ENCODE measurements around the gene POC1B. TPM values are rescaled to one million over a fixed set of nuclear protein-coding genes. Genes with fewer than 3 reads are reported as not detected.

POC1B gene
- total and polyA plus RNA-seq, 5 donors = 5.4 to 13.1 (median 8.1) TPM

- H3K4me1 ChIP-seq (ENCODE audit: control insufficient read depth, insufficient read depth, low read length) = peaks cover 1% of the 10 kb centered on the region
- H3K27me3 ChIP-seq (ENCODE audit: control insufficient read depth, insufficient read depth) = no peaks in the 10 kb centered on the region
- WGBS = 95% methylated on average over 4 of the region's 4 CpGs
- no peak overlapping the region for H3K27ac ChIP-seq (ENCODE audit: low read length)
- H3K4me3 ChIP-seq (ENCODE audit: low read length) = no peak overlapping the region
- no peak for ATAC-seq
- intact Hi-C loops (cut with DNase I) = no loop called here
- H3K9me3 ChIP-seq (ENCODE audit: control insufficient read depth, low read length) = no peaks in the 10 kb centered on the region
- no peak for DNase-seq
Measured at GRCh38 chr12:89538897-89539296, 13.1 kb upstream of the POC1B start.

- H3K4me3 ChIP-seq (ENCODE audit: low read length) = no peak overlapping the region
- H3K9me3 ChIP-seq (ENCODE audit: control insufficient read depth, low read length) = no peaks in the 10 kb centered on the region
- 90% methylated on average over 3 of the region's 3 CpGs for WGBS
- ATAC-seq (no peak), DNase-seq (no peak)
- no peak overlapping the region for H3K27ac ChIP-seq (ENCODE audit: low read length)
- H3K4me1 ChIP-seq (ENCODE audit: control insufficient read depth, insufficient read depth, low read length) = no peaks in the 10 kb centered on the region
- intact Hi-C loops (cut with DNase I) = no loop called here
- no peaks in the 10 kb centered on the region for H3K27me3 ChIP-seq (ENCODE audit: control insufficient read depth, insufficient read depth)
Measured at GRCh38 chr12:89537389-89537788, 11.5 kb upstream of the POC1B start.

GRCh38 chr12:89529738-89530137 is 3.9 kb upstream of the POC1B start:
- no peak overlapping the region for H3K4me3 ChIP-seq (ENCODE audit: low read length)
- no peaks in the 10 kb centered on the region for H3K4me1 ChIP-seq (ENCODE audit: control insufficient read depth, insufficient read depth, low read length)
- H3K27ac ChIP-seq (ENCODE audit: low read length) = no peak overlapping the region
- ATAC-seq (no peak), DNase-seq (no peak)
- 41% methylated on average over 1 of the region's 1 CpG for WGBS
- H3K9me3 ChIP-seq (ENCODE audit: control insufficient read depth, low read length) = no peaks in the 10 kb centered on the region
- H3K27me3 ChIP-seq (ENCODE audit: control insufficient read depth, insufficient read depth) = no peaks in the 10 kb centered on the region
- intact Hi-C loops (cut with DNase I) = loop anchor here (2.0 to 10.0 kb wide), 6 partner anchors 57 to 513 kb away; partner anchors contain the start of gene DUSP6 (in 1 of the 4)

- DNase-seq (no peak), ATAC-seq (no peak)
- intact Hi-C loops (cut with DNase I) = loop anchor here (2.0 to 10.0 kb wide), 6 partner anchors 56 to 512 kb away; partner anchors contain the start of gene DUSP6 (in 1 of the 4)
- H3K4me3 ChIP-seq (ENCODE audit: low read length) = no peak overlapping the region
- H3K27me3 ChIP-seq (ENCODE audit: control insufficient read depth, insufficient read depth) = no peaks in the 10 kb centered on the region
- WGBS = 72% methylated on average over 4 of the region's 4 CpGs
- H3K9me3 ChIP-seq (ENCODE audit: control insufficient read depth, low read length) = no peaks in the 10 kb centered on the region
- no peak overlapping the region for H3K27ac ChIP-seq (ENCODE audit: low read length)
- peaks cover 3% of the 10 kb centered on the region for H3K4me1 ChIP-seq (ENCODE audit: control insufficient read depth, insufficient read depth, low read length)
Measured at GRCh38 chr12:89528434-89528833, 2.6 kb upstream of the POC1B start.

- WGBS = under 1% methylated on average over 53 of the region's 53 CpGs
- ATAC-seq (peak; percentile 42 to 60), DNase-seq (peak; percentile 42 to 77 (median 76))
- intact Hi-C loops (cut with DNase I) = loop anchor here (2.0 to 10.0 kb wide), 6 partner anchors 53 to 503 kb away; partner anchors contain the start of gene DUSP6 (in 1 of the 4)
- Histone ChIP-seq H3K4me1 (ENCODE audit: control insufficient read depth, insufficient read depth, low read length) (peaks cover 3% of the 10 kb centered on the region), H3K27ac (ENCODE audit: low read length) (peak overlapping the region; percentile 92), H3K4me3 (ENCODE audit: low read length) (peak overlapping the region; percentile 95), H3K9me3 (ENCODE audit: control insufficient read depth, low read length) (no peaks in the 10 kb centered on the region), H3K27me3 (ENCODE audit: control insufficient read depth, insufficient read depth) (no peaks in the 10 kb centered on the region)
Measured at GRCh38 chr12:89525305-89525823, 483 bp downstream of the POC1B start.

GRCh38 chr12:89524541-89525304 is 1.1 kb downstream of the POC1B start, which contains the start of gene GALNT4:
Gene GALNT4, minus strand, starts transcription at chr12:89524796. Its CDS starts 247 bp downstream, at chr12:89524549.
- DNase-seq = peak; percentile 87 to 94 (median 93)
- Histone ChIP-seq H3K4me1 (ENCODE audit: control insufficient read depth, insufficient read depth, low read length) (peaks cover 3% of the 10 kb centered on the region), H3K27me3 (ENCODE audit: control insufficient read depth, insufficient read depth) (no peaks in the 10 kb centered on the region), H3K27ac (ENCODE audit: low read length) (peak within 1 kb of the TSS; percentile 92), H3K4me3 (ENCODE audit: low read length) (peak within 1 kb of the TSS; percentile 95), H3K9me3 (ENCODE audit: control insufficient read depth, low read length) (no peaks in the 10 kb centered on the region)
- peak; percentile 94 to 96 for ATAC-seq
- intact Hi-C loops (cut with DNase I) = loop anchor here (2.0 to 10.0 kb wide), 7 partner anchors 42 to 502 kb away; partner anchors contain the start of gene DUSP6 (in 1 of the 4)
- under 1% methylated on average over 43 of the region's 43 CpGs for WGBS

- no peak for ATAC-seq
- intact Hi-C loops (cut with DNase I) = loop anchor here in 3 of 4 donors (2.0 to 10.0 kb wide), 5 partner anchors 42 to 499 kb away; partner anchors contain the start of gene DUSP6 (in 1 of the 3)
- H3K27me3 ChIP-seq (ENCODE audit: control insufficient read depth, insufficient read depth) = no peaks in the 10 kb centered on the region
- peaks cover 3% of the 10 kb centered on the region for H3K4me1 ChIP-seq (ENCODE audit: control insufficient read depth, insufficient read depth, low read length)
- DNase-seq = no peak
- H3K9me3 ChIP-seq (ENCODE audit: control insufficient read depth, low read length) = no peaks in the 10 kb centered on the region
- peak overlapping the region; percentile 95 for H3K4me3 ChIP-seq (ENCODE audit: low read length)
- WGBS = 18% methylated on average over 21 of the region's 21 CpGs
- H3K27ac ChIP-seq (ENCODE audit: low read length) = peak overlapping the region; percentile 76
Measured at GRCh38 chr12:89523843-89524540, 1.9 kb downstream of the POC1B start.

GRCh38 chr12:89523393-89523792 is 2.5 kb downstream of the POC1B start:
- no peak for ATAC-seq
- DNase-seq = no peak
- WGBS = 85% methylated on average over 8 of the region's 8 CpGs
- Histone ChIP-seq H3K4me1 (ENCODE audit: control insufficient read depth, insufficient read depth, low read length) (peaks cover 3% of the 10 kb centered on the region), H3K27me3 (ENCODE audit: control insufficient read depth, insufficient read depth) (no peaks in the 10 kb centered on the region), H3K4me3 (ENCODE audit: low read length) (peak overlapping the region; percentile 95), H3K9me3 (ENCODE audit: control insufficient read depth, low read length) (no peaks in the 10 kb centered on the region), H3K27ac (ENCODE audit: low read length) (no peak overlapping the region)
- intact Hi-C loops (cut with DNase I) = loop anchor here in 2 of 4 donors (5.0 to 10.0 kb wide), 4 partner anchors 41 to 499 kb away; partner anchors contain the start of gene DUSP6 (in 1 of the 2)

- WGBS = 80% methylated on average over 7 of the region's 7 CpGs
- DNase-seq = no peak
- no peak for ATAC-seq
- intact Hi-C loops (cut with DNase I) = loop anchor here in 2 of 4 donors (5.0 to 10.0 kb wide), 4 partner anchors 39 to 497 kb away; partner anchors contain the start of gene DUSP6 (in 1 of the 2)
- Histone ChIP-seq H3K9me3 (ENCODE audit: control insufficient read depth, low read length) (no peaks in the 10 kb centered on the region), H3K27me3 (ENCODE audit: control insufficient read depth, insufficient read depth) (no peaks in the 10 kb centered on the region), H3K27ac (ENCODE audit: low read length) (no peak overlapping the region), H3K4me3 (ENCODE audit: low read length) (peak overlapping the region; percentile 8), H3K4me1 (ENCODE audit: control insufficient read depth, insufficient read depth, low read length) (peaks cover 3% of the 10 kb centered on the region)
Measured at GRCh38 chr12:89521364-89522223, 4.3 kb downstream of the POC1B start.

GRCh38 chr12:89517720-89518119 is 8.1 kb downstream of the POC1B start:
- Histone ChIP-seq H3K9me3 (ENCODE audit: control insufficient read depth, low read length) (no peaks in the 10 kb centered on the region), H3K4me1 (ENCODE audit: control insufficient read depth, insufficient read depth, low read length) (peaks cover 8% of the 10 kb centered on the region), H3K27ac (ENCODE audit: low read length) (no peak overlapping the region), H3K4me3 (ENCODE audit: low read length) (no peak overlapping the region), H3K27me3 (ENCODE audit: control insufficient read depth, insufficient read depth) (no peaks in the 10 kb centered on the region)
- WGBS = 73% methylated on average over 3 of the region's 3 CpGs
- intact Hi-C loops (cut with DNase I) = loop anchor here in 1 of 4 donors (5.0 kb wide), 1 partner anchor 495 kb away; no protein-coding TSS in a partner anchor
- DNase-seq = no peak
- no peak for ATAC-seq
